ENCODE data around the gene ERGIC3. TPM values are rescaled to one million over a fixed set of nuclear protein-coding genes. Genes with fewer than 3 reads are reported as not detected.

The ERGIC3 gene
- total and polyA plus RNA-seq, 2 of the 13 experiments (the other 11 are each of a cell fraction or from before 2014, with no cell fraction given), result 407 to 670 TPM

Small RNAs within 50 kb of the gene (small RNA-seq; reads per million reads assigned to genes)
- 0 reads per million in 3 experiments for gene RPL37P1 (ENCODE audit: insufficient read depth in 2 of 3, insufficient read length in 3 of 3, low read depth in 2 of 3, low replicate concordance in 1 of 3)

Other genes starting within 250 kb of the ERGIC3 start
- 0.07 TPM in 1 of 2 replicates, not detected in the other for gene FAM83C, start 249.7 kb upstream of the ERGIC3 start, total RNA-seq (2016; rRNA removed; fragmentation: Illumina TruSeq; extraction: Trizol)
- 0.03 and 0.04 TPM in 2 replicates for gene FAM83C, start 249.7 kb upstream of the ERGIC3 start, polyA plus RNA-seq (2011; rRNA removed)
- 67.2 and 79.5 TPM in 2 replicates for gene UQCC1, start 130.1 kb upstream of the ERGIC3 start, total RNA-seq (2016; rRNA removed; fragmentation: Illumina TruSeq; extraction: Trizol)
- 68.5 and 76.9 TPM in 2 replicates for gene UQCC1, start 130.1 kb upstream of the ERGIC3 start, polyA plus RNA-seq (2011; rRNA removed)
- gene GDF5, start 103.8 kb upstream of the ERGIC3 start, total RNA-seq (2016; rRNA removed; fragmentation: Illumina TruSeq; extraction: Trizol), result not detected in 2 replicates
- not detected in 2 replicates for gene GDF5, start 103.8 kb upstream of the ERGIC3 start, polyA plus RNA-seq (2011; rRNA removed)
- gene CEP250, start 86.5 kb upstream of the ERGIC3 start, total RNA-seq (2016; rRNA removed; fragmentation: Illumina TruSeq; extraction: Trizol), result 55.3 and 55.7 TPM in 2 replicates
- gene CEP250, start 86.5 kb upstream of the ERGIC3 start, polyA plus RNA-seq (2011; rRNA removed), result 28.3 and 28.8 TPM in 2 replicates
- not detected in 2 replicates for gene C20orf173, start 12.4 kb upstream of the ERGIC3 start, total RNA-seq (2016; rRNA removed; fragmentation: Illumina TruSeq; extraction: Trizol)
- not detected in 2 replicates for gene C20orf173, start 12.4 kb upstream of the ERGIC3 start, polyA plus RNA-seq (2011; rRNA removed)
- 2.5 and 5.8 TPM in 2 replicates for gene SPAG4, start 73.8 kb downstream of the ERGIC3 start, total RNA-seq (2016; rRNA removed; fragmentation: Illumina TruSeq; extraction: Trizol)
- gene SPAG4, start 73.8 kb downstream of the ERGIC3 start, polyA plus RNA-seq (2011; rRNA removed), result 137 and 149 TPM in 2 replicates
- gene CPNE1, start 122.8 kb downstream of the ERGIC3 start, total RNA-seq (2016; rRNA removed; fragmentation: Illumina TruSeq; extraction: Trizol), result 431 and 439 TPM in 2 replicates
- 369 and 408 TPM in 2 replicates for gene CPNE1, start 122.8 kb downstream of the ERGIC3 start, polyA plus RNA-seq (2011; rRNA removed)
- 104 and 111 TPM in 2 replicates for gene RBM12, start 122.8 kb downstream of the ERGIC3 start, total RNA-seq (2016; rRNA removed; fragmentation: Illumina TruSeq; extraction: Trizol)
- 84.9 and 97.9 TPM in 2 replicates for gene RBM12, start 122.8 kb downstream of the ERGIC3 start, polyA plus RNA-seq (2011; rRNA removed)
- 88.1 and 94.4 TPM in 2 replicates for gene NFS1, start 157.3 kb downstream of the ERGIC3 start, total RNA-seq (2016; rRNA removed; fragmentation: Illumina TruSeq; extraction: Trizol)
- 61.8 and 65.9 TPM in 2 replicates for gene NFS1, start 157.3 kb downstream of the ERGIC3 start, polyA plus RNA-seq (2011; rRNA removed)
- gene ROMO1, start 157.3 kb downstream of the ERGIC3 start, total RNA-seq (2016; rRNA removed; fragmentation: Illumina TruSeq; extraction: Trizol), result 636 and 726 TPM in 2 replicates
- gene ROMO1, start 157.3 kb downstream of the ERGIC3 start, polyA plus RNA-seq (2011; rRNA removed), result 688 and 755 TPM in 2 replicates
- 431 and 788 TPM in 2 replicates for gene RBM39, start 200.2 kb downstream of the ERGIC3 start, total RNA-seq (2016; rRNA removed; fragmentation: Illumina TruSeq; extraction: Trizol)
- gene RBM39, start 200.2 kb downstream of the ERGIC3 start, polyA plus RNA-seq (2011; rRNA removed), result 859 and 920 TPM in 2 replicates
- 34.1 and 43.3 TPM in 2 replicates for gene PHF20, start 229.9 kb downstream of the ERGIC3 start, total RNA-seq (2016; rRNA removed; fragmentation: Illumina TruSeq; extraction: Trizol)
- 18.5 and 22.8 TPM in 2 replicates for gene PHF20, start 229.9 kb downstream of the ERGIC3 start, polyA plus RNA-seq (2011; rRNA removed)